SK-N-SH (cell line): ENCODE data around the gene ACACA. TPM values are rescaled to one million over a fixed set of nuclear protein-coding genes. Genes with fewer than 3 reads are reported as not detected.

Source experiments
- CTCF ChIA-PET: fragments of 300-600, 350-600 bp; formaldehyde crosslinking; extraction: SDS; loops from one replicate; lab custom pipeline; 2021; lab: Yijun Ruan, JAX
- POLR2A ChIA-PET: fragments of 350-600 bp; sonication (Branson Sonifier 250); formaldehyde crosslinking; extraction: SDS; loops from one replicate; lab custom pipeline; 2020; ENCODE audit warnings: antibody characterized with exemption, inconsistent platforms; lab: Yijun Ruan, JAX
- DNase-seq: peaks from one replicate; pipeline ENCODE4 v3.0.0; 2012
- H2AFZ ChIP-seq: fragments of 200-600 bp; sonication (generic); 2 replicates; pipeline ENCODE4 v1.8.1; 2016; ENCODE audit warnings: antibody characterized with exemption, mild to moderate bottlenecking, low read depth
- H3F3A ChIP-seq: fragments of 200-600 bp; sonication (generic); replicated peaks from 2 replicates; pipeline ENCODE3; 2016; ENCODE audit warnings: antibody characterized with exemption, mild to moderate bottlenecking; ENCODE audit not compliant: insufficient read depth
- H3K27ac ChIP-seq, 2 experiments: fragments of 200-500 bp in 1 of 2; fragments of 200-600 bp in 1 of 2; sonication (Bioruptor generic) in 1 of 2; sonication (generic), shearing (Covaris generic) in 1 of 2; 2 replicates each; pipeline versions ENCODE4 v1.5.1 to v1.6.1; 2014 to 2016; ENCODE audit warnings: low read depth in 2 of 2, inconsistent platforms in 1 of 2, low read length in 1 of 2, mild to moderate bottlenecking in 1 of 2, mixed read lengths in 1 of 2
- H3K27me3 ChIP-seq: fragments of 200-600 bp; sonication (generic), shearing (Covaris generic); 2 replicates; pipeline ENCODE4 v1.6.1; 2016; ENCODE audit warnings: mixed run types; ENCODE audit not compliant: insufficient read depth
- H3K36me3 ChIP-seq, 2 experiments: fragments of 200-500 bp in 1 of 2; fragments of 200-600 bp in 1 of 2; sonication (Bioruptor generic) in 1 of 2; sonication (generic) in 1 of 2; replicated peaks in 1 of 2; 2 replicates each; pipeline versions ENCODE3 to v1.5.1; 2014 to 2016; ENCODE audit warnings: low read length in 1 of 2, mild to moderate bottlenecking in 1 of 2; ENCODE audit not compliant: insufficient read depth in 2 of 2, control insufficient read depth in 1 of 2
- H3K4me1 ChIP-seq, 2 experiments: fragments of 200-500 bp in 1 of 2; fragments of 200-600 bp in 1 of 2; sonication (Bioruptor generic) in 1 of 2; sonication (generic), shearing (Covaris generic) in 1 of 2; 2 replicates each; pipeline versions ENCODE4 v1.5.1 to v1.6.1; 2014 to 2016; ENCODE audit warnings: low read depth in 1 of 2, low read length in 1 of 2, mixed run types in 1 of 2; ENCODE audit not compliant: insufficient read depth in 2 of 2, control insufficient read depth in 1 of 2
- H3K4me2 ChIP-seq: fragments of 200-600 bp; sonication (generic), shearing (Covaris generic); 2 replicates; pipeline ENCODE4 v1.6.1; 2017; ENCODE audit warnings: mixed run types
- H3K4me3 ChIP-seq, 2 experiments: fragments of 200-500 bp in 1 of 2; fragments of 200-600 bp in 1 of 2; sonication (Bioruptor generic) in 1 of 2; sonication (generic), shearing (Covaris generic) in 1 of 2; 2 replicates each; pipeline versions ENCODE4 v1.5.1 to v1.8.1; 2014 to 2016; ENCODE audit warnings: low read depth in 2 of 2, inconsistent platforms in 1 of 2, low read length in 1 of 2, mild to moderate bottlenecking in 1 of 2, mixed read lengths in 1 of 2, moderate library complexity in 1 of 2
- H3K79me2 ChIP-seq: fragments of 200-600 bp; sonication (generic); 2 replicates; pipeline ENCODE4 v1.8.1; 2017; ENCODE audit warnings: mild to moderate bottlenecking; ENCODE audit not compliant: insufficient read depth
- H3K9ac ChIP-seq: fragments of 200-600 bp; sonication (generic); 2 replicates; pipeline ENCODE4 v1.6.1; 2017; ENCODE audit warnings: mixed run types
- H3K9me2 ChIP-seq: fragments of 200-600 bp; sonication (generic); 2 replicates; pipeline ENCODE4 v1.6.1; 2017; ENCODE audit warnings: mixed run types
- H3K9me3 ChIP-seq: fragments of 200-600 bp; sonication (generic); 2 replicates; pipeline ENCODE4 v1.6.1; 2017; ENCODE audit warnings: mixed run types, mild to moderate bottlenecking, moderate library complexity
- H4K20me1 ChIP-seq: fragments of 200-600 bp; sonication (generic); 2 replicates; pipeline ENCODE4 v1.6.1; 2017; ENCODE audit warnings: mild to moderate bottlenecking, mixed run types; ENCODE audit not compliant: insufficient read depth
- ELF1 ChIP-seq: IDR thresholded peaks from 2 replicates; pipeline ENCODE4 v1.4.0; 2012
- EP300 ChIP-seq, 2 experiments: IDR thresholded peaks; 2 replicates each; pipeline versions ENCODE4 v1.4.0 to v1.6.1; 2012; ENCODE audit warnings: borderline replicate concordance in 1 of 2, low read depth in 1 of 2, low read length in 1 of 2
- GABPA ChIP-seq: IDR thresholded peaks from 2 replicates; pipeline ENCODE4 v1.4.0; 2012; ENCODE audit warnings: low read depth, mild to moderate bottlenecking
- GATA2 ChIP-seq: sonication (generic); formaldehyde crosslinking; IDR thresholded peaks from 2 replicates; pipeline ENCODE4 v1.5.0; 2020; ENCODE audit warnings: mild to moderate bottlenecking, missing genetic modification reagents
- MEF2A ChIP-seq: IDR thresholded peaks from 2 replicates; pipeline ENCODE4 v1.4.0; 2012; ENCODE audit warnings: low read depth, borderline replicate concordance
- MXI1 ChIP-seq: IDR thresholded peaks from 2 replicates; pipeline ENCODE4 v1.6.1; 2012; ENCODE audit warnings: mild to moderate bottlenecking, low read depth, low read length, improper control_type of control experiment
- NRF1 ChIP-seq: IDR thresholded peaks from 2 replicates; pipeline ENCODE4 v1.6.1; 2012; ENCODE audit warnings: low read depth, mild to moderate bottlenecking, low read length
- POLR2AphosphoS5 ChIP-seq: IDR thresholded peaks from 2 replicates; pipeline ENCODE4 v1.6.1; 2012; ENCODE audit warnings: low read depth, low read length
- RCOR1 ChIP-seq: fragments of 150-350 bp; IDR thresholded peaks from 2 replicates; pipeline ENCODE4 v1.6.1; 2017; ENCODE audit warnings: antibody characterized with exemption, low read length
- RFX5 ChIP-seq: IDR thresholded peaks from 2 replicates; pipeline ENCODE4 v1.6.1; 2012; ENCODE audit warnings: mild to moderate bottlenecking, improper control_type of control experiment, low read length
- SIN3A ChIP-seq: IDR thresholded peaks from 2 replicates; pipeline ENCODE4 v1.6.1; 2012; ENCODE audit warnings: low read depth, mild to moderate bottlenecking, low read length, moderate library complexity, borderline replicate concordance
- SMC3 ChIP-seq: IDR thresholded peaks from 2 replicates; pipeline ENCODE4 v1.6.1; 2012; ENCODE audit warnings: low read depth, low read length, improper control_type of control experiment
- TCF12 ChIP-seq: IDR thresholded peaks from 2 replicates; pipeline ENCODE4 v1.4.0; 2012
- USF1 ChIP-seq: IDR thresholded peaks from 2 replicates; pipeline ENCODE4 v1.4.0; 2012; ENCODE audit warnings: low read depth, borderline replicate concordance
- YY1 ChIP-seq: IDR thresholded peaks from 2 replicates; pipeline ENCODE4 v1.4.0; 2012; ENCODE audit warnings: low read depth, mild to moderate bottlenecking
- WGBS: methylation state at CpG from one replicate; pipeline ENCODE4 v1.1.6; 2017; ENCODE audit warnings: low lambda C conversion rate; 5-methylcytosine and 5-hydroxymethylcytosine counted together
- polyA plus RNA-seq, 3 experiments: library from polyadenylated mRNA; depleted of rRNA; stranded (reverse); fragments of >200 nt; gene quantifications; 2 replicates each; pipeline ENCODE4 v1.2.3, GENCODE V29; 2012
- TF ChIP-seq, protein P1 (sequence below): IDR thresholded peaks from 2 replicates; pipeline ENCODE4 v1.6.1; 2012; ENCODE audit warnings: mild to moderate bottlenecking, low read depth, low read length, moderate library complexity
- TF ChIP-seq, protein P2 (sequence below): fragments of 150-350 bp; IDR thresholded peaks from 2 replicates; pipeline ENCODE4 v1.6.1; 2016; ENCODE audit warnings: mild to moderate bottlenecking, low read depth, low read length
- TF ChIP-seq, protein P3 (sequence below): IDR thresholded peaks from 2 replicates; pipeline ENCODE4 v1.4.0; 2012; ENCODE audit warnings: low read depth
- TF ChIP-seq, protein P4 (sequence below): fragments of 200-600 bp; sonication (generic); IDR thresholded peaks from 2 replicates; pipeline ENCODE4 v1.6.1; 2017; ENCODE audit warnings: antibody characterized with exemption, mild to moderate bottlenecking, moderate library complexity

The ACACA gene
- polyA plus RNA-seq, 1 of the 3 experiments (the other 2 are of a cell fraction): 27.2 TPM

- TF ChIP-seq YY1 (no peak), GABPA (no peak), GATA2 (CRISPR knock-in tag) (no peak), TCF12 (no peak), USF1 (no peak), RFX5 (no peak), MXI1 (no peak), MEF2A (no peak), NRF1 (no peak), POLR2AphosphoS5 (no peak), ELF1 (no peak), SIN3A (no peak), EP300 (IDR thresholded peaks at IDR 0.05; ENCODE audit: borderline replicate concordance in 1 of 2, low read depth in 1 of 2, low read length in 1 of 2) (no peak), SMC3 (no peak), RCOR1 (no peak)
- TF ChIP-seq, protein P1, sequence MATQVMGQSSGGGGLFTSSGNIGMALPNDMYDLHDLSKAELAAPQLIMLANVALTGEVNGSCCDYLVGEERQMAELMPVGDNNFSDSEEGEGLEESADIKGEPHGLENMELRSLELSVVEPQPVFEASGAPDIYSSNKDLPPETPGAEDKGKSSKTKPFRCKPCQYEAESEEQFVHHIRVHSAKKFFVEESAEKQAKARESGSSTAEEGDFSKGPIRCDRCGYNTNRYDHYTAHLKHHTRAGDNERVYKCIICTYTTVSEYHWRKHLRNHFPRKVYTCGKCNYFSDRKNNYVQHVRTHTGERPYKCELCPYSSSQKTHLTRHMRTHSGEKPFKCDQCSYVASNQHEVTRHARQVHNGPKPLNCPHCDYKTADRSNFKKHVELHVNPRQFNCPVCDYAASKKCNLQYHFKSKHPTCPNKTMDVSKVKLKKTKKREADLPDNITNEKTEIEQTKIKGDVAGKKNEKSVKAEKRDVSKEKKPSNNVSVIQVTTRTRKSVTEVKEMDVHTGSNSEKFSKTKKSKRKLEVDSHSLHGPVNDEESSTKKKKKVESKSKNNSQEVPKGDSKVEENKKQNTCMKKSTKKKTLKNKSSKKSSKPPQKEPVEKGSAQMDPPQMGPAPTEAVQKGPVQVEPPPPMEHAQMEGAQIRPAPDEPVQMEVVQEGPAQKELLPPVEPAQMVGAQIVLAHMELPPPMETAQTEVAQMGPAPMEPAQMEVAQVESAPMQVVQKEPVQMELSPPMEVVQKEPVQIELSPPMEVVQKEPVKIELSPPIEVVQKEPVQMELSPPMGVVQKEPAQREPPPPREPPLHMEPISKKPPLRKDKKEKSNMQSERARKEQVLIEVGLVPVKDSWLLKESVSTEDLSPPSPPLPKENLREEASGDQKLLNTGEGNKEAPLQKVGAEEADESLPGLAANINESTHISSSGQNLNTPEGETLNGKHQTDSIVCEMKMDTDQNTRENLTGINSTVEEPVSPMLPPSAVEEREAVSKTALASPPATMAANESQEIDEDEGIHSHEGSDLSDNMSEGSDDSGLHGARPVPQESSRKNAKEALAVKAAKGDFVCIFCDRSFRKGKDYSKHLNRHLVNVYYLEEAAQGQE: no peak
- TF ChIP-seq, protein P2, sequence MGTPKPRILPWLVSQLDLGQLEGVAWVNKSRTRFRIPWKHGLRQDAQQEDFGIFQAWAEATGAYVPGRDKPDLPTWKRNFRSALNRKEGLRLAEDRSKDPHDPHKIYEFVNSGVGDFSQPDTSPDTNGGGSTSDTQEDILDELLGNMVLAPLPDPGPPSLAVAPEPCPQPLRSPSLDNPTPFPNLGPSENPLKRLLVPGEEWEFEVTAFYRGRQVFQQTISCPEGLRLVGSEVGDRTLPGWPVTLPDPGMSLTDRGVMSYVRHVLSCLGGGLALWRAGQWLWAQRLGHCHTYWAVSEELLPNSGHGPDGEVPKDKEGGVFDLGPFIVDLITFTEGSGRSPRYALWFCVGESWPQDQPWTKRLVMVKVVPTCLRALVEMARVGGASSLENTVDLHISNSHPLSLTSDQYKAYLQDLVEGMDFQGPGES: no peak
- TF ChIP-seq, protein P3, sequence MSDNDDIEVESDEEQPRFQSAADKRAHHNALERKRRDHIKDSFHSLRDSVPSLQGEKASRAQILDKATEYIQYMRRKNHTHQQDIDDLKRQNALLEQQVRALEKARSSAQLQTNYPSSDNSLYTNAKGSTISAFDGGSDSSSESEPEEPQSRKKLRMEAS: no peak
- TF ChIP-seq, protein P4, sequence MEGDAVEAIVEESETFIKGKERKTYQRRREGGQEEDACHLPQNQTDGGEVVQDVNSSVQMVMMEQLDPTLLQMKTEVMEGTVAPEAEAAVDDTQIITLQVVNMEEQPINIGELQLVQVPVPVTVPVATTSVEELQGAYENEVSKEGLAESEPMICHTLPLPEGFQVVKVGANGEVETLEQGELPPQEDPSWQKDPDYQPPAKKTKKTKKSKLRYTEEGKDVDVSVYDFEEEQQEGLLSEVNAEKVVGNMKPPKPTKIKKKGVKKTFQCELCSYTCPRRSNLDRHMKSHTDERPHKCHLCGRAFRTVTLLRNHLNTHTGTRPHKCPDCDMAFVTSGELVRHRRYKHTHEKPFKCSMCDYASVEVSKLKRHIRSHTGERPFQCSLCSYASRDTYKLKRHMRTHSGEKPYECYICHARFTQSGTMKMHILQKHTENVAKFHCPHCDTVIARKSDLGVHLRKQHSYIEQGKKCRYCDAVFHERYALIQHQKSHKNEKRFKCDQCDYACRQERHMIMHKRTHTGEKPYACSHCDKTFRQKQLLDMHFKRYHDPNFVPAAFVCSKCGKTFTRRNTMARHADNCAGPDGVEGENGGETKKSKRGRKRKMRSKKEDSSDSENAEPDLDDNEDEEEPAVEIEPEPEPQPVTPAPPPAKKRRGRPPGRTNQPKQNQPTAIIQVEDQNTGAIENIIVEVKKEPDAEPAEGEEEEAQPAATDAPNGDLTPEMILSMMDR: no peak
- Histone ChIP-seq H3K4me2 (no peak overlapping the region), H4K20me1 (no peaks in the 10 kb centered on the region), H3F3A (no peaks in the 10 kb centered on the region), H2AFZ (no peak overlapping the region), H3K9ac (no peak overlapping the region), H3K27ac (no peak overlapping the region), H3K36me3 (peaks cover 8 to 13% of the 10 kb centered on the region in 2 experiments), H3K4me1 (peaks cover 0 to 4% of the 10 kb centered on the region in 2 experiments; a peak in 1 of 4 replicates), H3K9me2 (no peaks in the 10 kb centered on the region), H3K27me3 (no peaks in the 10 kb centered on the region), H3K9me3 (no peaks in the 10 kb centered on the region), H3K4me3 (no peak overlapping the region), H3K79me2 (no peaks in the 10 kb centered on the region)
- CTCF ChIA-PET: interaction anchor here (0.9 to 2.0 kb wide), 5 partner anchors 12 to 456 kb away, joined by 3 to 10 read pairs (median 3); no protein-coding TSS in a partner anchor
- DNase-seq: no peak
- WGBS: 94% methylated on average over 3 of the region's 3 CpGs
- POLR2A ChIA-PET: no interaction called here
Measured at GRCh38 chr17:37059493-37059892, 347.1 kb downstream of the ACACA start.
